Retina (tissue), 1 donor: ENCODE measurements around the gene RPL12.
A peak's percentile ranks its signal among the peaks of the same experiment; 100 is the strongest.

Experiments
- DNase-seq: peaks from one replicate; pipeline ENCODE4 v3.0.0-alpha.2; 2016

RPL12 gene

GRCh38 chr9:127450830-127451607, at the start of gene RPL12, which contains the start of gene LRSAM1:
Gene RPL12 (minus strand): TSS chr9:127451406. CDS start chr9:127451317, 89 bp downstream.
Gene LRSAM1 (plus strand): TSS chr9:127451510. CDS start chr9:127454528, 3,018 bp downstream.
- peak; percentile 99 for DNase-seq

GRCh38 chr9:127500862-127501261, 49.7 kb upstream of the RPL12 start:
- no peak for DNase-seq

DNA sequence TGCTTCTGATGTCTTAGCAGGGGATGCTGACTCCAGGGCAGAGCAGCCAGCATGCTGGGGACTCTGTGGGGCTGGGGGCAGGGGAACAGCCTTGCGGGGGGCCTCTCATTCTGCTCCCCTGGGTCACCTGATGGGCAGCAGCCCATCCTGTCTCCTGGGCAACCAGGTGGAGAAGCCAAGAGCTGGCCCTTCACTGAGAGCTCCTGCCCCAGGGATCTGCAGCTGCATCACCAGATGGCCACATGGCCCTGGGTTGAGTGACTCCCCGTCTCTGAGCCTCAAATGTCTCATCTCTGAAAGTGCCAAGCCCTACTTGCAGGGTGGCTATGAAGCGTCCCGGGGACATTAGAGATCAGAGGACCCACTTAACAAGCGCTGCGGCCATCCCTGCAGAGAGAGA, 49.2 kb upstream of the RPL12 start:
- no peak for DNase-seq

DNA sequence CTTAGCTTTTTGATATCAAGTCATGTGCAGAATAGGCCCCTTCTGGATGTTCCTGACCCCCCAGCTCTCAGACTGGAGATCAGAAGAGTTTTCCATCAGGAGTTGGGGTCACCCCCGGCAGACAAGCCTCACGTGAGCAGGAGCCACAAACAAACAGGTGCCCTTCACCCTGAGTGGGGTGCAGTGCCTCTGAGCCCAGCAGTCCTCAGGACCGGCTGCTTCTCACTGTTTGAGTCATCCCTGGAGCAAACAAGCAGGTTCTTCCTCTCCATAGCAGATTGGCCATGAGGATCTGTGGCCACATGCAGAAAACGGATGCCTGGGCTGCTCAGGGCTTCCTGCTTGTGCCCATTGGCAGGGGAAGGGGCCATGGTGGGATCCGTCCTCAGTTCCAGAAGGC, 47.1 kb upstream of the RPL12 start:
- DNase-seq = no peak

GRCh38 chr9:127497656-127498290, 46.6 kb upstream of the RPL12 start:
- no peak for DNase-seq

- no peak for DNase-seq
Observed at GRCh38 chr9:127496974-127497373, 45.8 kb upstream of the RPL12 start.

- no peak for DNase-seq
Observed at GRCh38 chr9:127495884-127496555, 44.8 kb upstream of the RPL12 start.

- no peak for DNase-seq
Observed at GRCh38 chr9:127494304-127494702, 43.1 kb upstream of the RPL12 start.

- DNase-seq = no peak
Observed at GRCh38 chr9:127493592-127494303, 42.5 kb upstream of the RPL12 start.

DNA sequence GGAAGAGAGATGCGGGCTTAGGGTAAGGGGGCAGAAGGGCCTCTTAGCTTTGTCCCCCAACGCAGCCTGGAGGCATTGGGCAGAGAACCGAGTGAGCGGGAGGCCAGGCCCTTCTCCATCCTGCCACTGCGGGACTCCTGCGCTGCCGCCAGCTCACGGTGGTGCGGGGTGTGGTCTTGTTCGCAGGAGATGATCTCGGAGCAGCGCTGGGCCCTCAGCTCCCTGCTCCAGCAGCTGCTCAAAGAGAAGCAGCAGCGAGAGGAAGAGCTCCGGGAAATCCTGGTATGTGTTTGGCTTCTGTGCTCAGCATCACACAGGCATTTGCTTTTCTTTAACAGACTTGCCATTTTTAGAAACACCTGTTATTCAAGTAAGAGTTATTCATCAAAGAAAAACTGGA, 41.4 kb upstream of the RPL12 start:
- no peak for DNase-seq

GRCh38 chr9:127491516-127491915, 40.3 kb upstream of the RPL12 start:
- DNase-seq = no peak

DNA sequence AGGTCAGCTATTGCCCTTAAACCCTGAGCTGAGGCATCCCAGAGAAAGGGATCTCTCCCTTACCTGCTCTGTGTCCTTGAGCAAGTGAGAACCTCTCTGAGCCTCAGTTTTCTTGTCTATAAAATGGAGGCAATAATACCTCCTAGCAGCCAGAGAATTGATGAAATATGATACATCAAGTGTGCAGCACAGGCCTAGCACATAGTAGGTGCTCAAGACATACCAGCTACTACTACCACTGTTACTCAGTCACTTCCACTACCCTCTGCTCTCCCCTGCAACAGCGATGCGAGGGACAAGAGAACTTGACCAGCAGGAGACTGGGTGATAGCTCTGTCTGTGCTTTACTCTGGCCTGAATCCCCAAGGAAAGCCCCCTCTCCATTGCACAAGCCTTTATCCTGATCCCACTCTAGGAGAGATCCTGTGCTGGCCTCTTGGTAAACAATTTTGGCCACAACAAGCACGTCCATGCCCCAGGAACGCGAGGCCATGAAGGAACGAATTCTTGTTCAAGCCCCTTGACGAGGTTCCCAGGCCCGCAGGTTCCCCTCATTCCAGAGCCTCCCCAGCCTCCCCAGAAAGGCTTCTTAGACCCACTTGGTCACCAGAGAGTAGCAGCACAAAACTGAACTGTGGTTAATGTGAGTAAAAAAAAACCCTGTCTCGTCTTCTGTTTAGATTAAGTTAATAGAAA, 39.5 kb upstream of the RPL12 start:
- no peak for DNase-seq

DNA sequence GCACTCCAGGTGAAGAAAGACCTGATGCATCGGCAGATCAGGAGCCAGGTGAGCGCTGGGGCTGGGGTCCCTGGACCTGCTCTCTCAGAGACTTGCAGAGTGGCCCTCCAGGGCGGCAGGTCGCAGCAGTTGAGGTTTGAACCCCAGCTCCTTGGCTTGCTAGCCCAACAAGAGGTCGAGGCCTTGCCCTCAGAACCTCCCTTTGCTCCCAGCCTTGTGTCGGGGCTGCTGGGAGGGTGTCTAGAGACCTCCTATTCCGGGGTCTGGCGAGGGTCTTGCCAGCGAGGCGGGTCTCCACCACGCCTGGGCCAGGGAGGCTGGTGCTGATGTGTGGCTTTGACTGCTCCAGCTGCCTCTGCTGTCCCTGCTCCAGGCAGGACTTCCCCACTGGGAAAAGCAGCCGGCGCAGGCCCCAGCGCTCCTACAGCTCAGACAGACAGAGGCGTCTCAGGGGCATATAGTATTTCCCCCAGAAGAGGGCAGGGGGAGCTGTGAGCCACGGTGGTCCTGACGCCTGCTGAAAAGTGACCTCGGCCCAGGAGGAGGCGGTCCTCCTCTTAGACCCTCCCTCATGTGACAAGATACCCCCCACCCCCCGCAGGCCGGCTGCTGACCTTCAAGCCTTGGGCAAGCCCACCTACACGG, 38.4 kb upstream of the RPL12 start:
- peak; percentile 56 for DNase-seq

- DNase-seq = no peak
Observed at GRCh38 chr9:127488946-127489345, 37.7 kb upstream of the RPL12 start.

DNA sequence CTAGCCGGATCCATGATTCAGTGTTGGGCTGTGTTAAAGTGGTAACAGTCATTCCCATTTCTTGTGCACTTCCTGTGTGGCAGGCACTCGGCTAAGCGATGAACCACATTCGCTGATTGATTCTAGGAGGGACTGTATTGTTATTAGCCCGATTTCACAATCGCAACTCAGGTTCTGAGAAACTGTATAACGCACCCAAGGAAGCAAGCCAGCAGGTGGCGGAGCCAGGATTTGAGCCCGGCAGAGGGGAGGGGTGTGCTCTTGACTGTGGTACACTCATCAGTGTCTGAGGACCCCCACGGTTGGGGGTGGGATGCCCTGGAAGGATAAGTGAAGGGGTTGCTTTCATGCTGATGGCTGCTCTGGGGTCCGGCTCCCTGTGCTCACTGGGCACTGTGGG, 34.8 kb upstream of the RPL12 start:
- DNase-seq = no peak

DNA sequence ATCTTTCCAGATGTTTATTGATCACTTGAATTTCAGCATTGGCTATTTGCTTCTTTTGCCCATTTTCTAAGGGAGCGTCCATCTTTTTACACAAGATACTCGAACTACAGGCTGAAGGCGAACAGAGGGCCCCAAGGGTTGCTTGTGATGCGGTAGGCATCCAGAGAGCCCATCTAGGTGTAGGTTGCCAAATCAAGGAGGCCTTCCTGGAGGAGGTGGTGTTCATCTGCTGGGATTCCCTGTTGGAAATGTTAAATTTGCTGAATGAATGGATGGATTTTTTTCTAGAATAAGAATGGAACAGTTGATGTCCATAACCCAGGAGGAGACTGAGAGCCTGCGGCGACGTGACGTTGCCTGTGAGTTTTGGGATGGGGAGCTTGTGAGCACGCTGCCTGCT, 31.5 kb upstream of the RPL12 start:
- no peak for DNase-seq

DNA sequence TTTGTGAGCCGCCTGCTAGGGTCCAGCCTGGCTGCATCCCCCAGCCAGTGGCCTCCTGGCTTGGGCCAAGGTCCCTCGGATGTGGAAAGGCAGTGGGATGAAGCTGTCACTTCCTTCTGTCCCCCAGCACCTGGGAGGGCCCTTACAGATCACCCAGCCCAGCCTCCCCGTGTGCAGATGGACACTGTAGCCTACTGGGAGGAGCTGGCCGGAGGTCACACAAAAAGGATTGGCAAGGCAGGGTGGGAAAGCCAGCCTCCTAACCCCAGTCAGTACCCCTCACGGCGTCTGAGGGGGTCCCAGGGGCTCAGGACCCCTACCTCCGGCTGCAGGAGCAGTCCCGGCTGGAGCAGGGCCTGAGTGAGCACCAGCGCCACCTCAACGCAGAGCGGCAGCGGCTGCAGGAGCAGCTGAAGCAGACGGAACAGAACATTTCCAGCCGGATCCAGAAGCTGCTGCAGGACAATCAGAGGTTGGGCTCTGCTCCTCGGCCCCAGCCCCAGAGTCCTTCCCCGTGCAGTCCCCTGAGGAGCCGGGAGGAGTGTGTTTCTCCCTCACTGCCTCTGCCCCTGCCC, 28.4 kb upstream of the RPL12 start:
- no peak for DNase-seq

DNA sequence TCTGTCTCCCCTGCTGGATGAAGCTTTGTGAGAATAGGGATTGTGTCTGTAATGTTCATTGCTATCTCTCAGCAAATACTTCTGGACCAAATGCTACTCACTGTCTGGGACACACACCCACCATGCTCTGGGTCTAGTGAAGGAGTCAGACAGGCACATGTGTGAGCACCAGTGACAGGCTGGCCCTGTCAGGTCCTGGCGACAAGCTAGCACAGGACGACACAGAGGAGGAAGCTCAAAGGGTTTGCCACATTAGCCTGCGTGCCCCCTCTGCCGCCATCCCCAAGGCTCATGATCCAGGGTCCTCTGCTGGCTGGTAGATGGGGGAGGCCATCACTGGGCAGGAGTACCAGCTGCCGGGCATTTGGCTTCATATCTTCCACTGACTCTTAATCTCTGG, 23.4 kb upstream of the RPL12 start:
- no peak for DNase-seq

- DNase-seq = no peak
Observed at GRCh38 chr9:127473932-127474331, 22.7 kb upstream of the RPL12 start.

GRCh38 chr9:127473501-127473900, 22.3 kb upstream of the RPL12 start:
- no peak for DNase-seq

DNA sequence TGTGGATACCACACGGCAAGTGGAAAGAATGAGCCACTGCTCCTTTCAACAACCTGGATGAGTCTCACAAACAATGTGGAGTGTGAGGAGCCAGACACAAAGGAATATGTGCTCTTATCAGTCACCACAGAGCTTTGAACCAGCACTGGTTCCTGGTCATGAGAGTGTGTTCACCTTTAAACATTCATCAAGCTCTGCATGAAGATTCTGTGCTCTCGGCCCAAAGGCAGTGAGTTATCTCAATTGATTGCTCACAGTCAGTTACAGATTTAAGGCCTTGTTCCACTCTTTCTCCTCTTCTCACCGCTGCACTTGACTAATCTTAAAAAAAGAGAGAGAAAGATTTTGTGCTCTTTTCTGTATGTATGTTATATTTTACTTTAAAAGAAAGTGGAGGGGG, 19.5 kb upstream of the RPL12 start:
- no peak for DNase-seq

DNA sequence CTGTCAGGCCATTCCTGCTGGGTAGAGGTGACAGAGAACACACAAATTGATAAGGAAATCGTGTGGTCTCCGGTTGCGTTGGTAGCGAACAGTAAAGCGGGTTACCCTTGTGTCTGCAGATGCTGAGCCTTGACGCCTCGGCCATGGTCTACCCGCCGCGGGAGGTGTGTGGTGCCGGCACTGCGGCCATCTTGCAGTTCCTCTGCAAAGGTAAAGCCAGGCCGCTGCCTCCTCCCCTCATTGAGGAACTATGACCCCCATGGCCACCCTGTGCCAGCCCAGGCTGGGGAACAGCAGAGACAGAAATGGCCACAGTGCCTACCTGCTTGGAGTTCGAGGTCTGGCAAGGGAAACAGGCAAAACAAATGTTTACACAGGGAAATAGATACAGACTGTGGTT, 16.4 kb upstream of the RPL12 start:
- DNase-seq = no peak
